Fibroblast of skin of abdomen (primary cell): ENCODE data around the gene ILKAP. TPM values are rescaled to one million over a fixed set of nuclear protein-coding genes. Genes with fewer than 3 reads are reported as not detected.
A peak's percentile ranks its signal among the peaks of the same experiment; 100 is the strongest.

Source experiments
- DNase-seq: peaks from one replicate; pipeline ENCODE4 v3.0.0-alpha.2; 2013
- polyA plus RNA-seq, 2 experiments: library from polyadenylated mRNA; unstranded; fragments of 120-200 nt; gene quantifications; one replicate each; pipeline ENCODE4 v1.2.1, GENCODE V29; 2013; ENCODE audit not compliant: insufficient read length in 2 of 2

The ILKAP gene
- 27.4 TPM for polyA plus RNA-seq (2013, experiment 1 of 2; ENCODE audit: insufficient read length)
- polyA plus RNA-seq (2013, experiment 2 of 2; ENCODE audit: insufficient read length) = 29.2 TPM

- peak; percentile 84 for DNase-seq
Measured at GRCh38 chr2:238203094-238203972, at the start of gene ILKAP. TSS of gene ILKAP (minus strand) at chr2:238203695. CDS start at chr2:238203553, 142 bp downstream.

- no peak for DNase-seq
Measured at GRCh38 chr2:238252766-238253630, 49.5 kb upstream of the ILKAP start.

- no peak for DNase-seq
Measured at GRCh38 chr2:238251986-238252385, 48.5 kb upstream of the ILKAP start.

DNA sequence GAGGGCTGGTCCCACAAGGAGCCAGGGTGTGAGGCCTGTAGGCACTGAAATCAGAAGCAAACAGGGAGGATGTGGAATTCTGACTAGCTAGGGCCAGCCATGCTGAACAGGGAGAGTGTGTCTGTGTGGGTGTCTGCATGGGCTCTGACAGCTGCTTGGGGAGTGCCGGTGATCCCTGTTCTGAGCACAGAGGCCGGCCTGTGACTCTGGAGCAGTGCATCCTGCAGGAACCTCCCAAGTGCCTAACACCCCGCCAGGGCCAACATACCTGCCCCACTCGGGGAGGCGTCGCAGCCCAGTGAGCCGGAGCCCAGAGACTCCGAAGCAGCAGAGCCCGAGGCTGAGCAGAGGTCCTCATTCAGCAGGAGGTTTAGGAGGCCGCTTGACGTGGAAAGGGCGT, 47.8 kb upstream of the ILKAP start:
- no peak for DNase-seq

DNA sequence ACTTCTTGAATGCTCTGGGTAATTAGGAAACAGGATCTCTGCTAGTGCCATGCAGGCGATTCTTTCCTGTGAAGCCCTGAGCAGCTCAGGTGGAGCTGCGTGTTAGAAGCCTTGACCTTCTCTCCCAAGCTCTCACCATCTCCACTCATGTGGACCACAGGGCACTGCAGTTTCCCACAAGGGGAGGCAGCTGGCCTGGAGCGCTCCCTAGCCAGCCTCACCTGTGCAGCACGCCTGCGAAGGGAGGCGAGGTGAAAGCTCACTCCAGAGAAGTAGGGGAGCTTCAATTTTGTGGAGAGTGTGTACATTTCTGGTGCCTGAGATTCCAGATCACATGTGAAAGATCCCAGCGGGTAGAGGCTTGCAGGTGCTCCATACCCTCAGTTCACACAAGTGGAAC, 47.4 kb upstream of the ILKAP start:
- no peak for DNase-seq

DNA sequence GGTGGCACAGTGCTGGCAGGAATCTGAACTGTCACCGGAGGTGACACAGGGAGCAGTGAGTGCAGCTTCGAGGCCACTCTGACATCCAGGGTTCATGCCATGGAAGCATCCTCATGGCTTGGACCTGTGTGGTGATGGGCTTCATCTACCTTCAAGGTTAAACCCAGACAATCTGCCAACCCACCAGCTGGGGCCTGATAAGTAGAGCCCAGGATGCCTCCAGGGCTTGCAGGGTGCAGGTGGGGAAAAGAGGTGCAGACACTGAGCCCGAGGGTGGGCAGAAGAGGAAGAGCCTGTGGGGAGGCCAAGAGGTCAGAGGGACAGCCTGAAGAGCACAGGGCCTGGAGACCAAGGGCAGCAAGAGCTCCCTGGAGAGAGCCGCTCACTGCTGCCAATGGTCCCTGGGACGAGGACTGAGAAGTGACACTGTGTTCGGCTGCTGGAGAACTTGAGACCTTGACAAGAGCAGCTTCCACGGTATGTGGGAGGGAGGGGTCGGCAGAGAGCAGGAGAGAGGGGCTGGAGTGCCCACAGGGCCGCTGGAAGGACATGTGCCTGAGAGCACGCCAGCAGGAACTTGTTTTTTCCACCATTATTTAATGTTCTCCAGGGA, 44.5 kb upstream of the ILKAP start:
- DNase-seq = no peak

GRCh38 chr2:238247002-238247822, 43.7 kb upstream of the ILKAP start:
- no peak for DNase-seq

GRCh38 chr2:238244151-238244550, 40.7 kb upstream of the ILKAP start:
- DNase-seq = no peak

DNA sequence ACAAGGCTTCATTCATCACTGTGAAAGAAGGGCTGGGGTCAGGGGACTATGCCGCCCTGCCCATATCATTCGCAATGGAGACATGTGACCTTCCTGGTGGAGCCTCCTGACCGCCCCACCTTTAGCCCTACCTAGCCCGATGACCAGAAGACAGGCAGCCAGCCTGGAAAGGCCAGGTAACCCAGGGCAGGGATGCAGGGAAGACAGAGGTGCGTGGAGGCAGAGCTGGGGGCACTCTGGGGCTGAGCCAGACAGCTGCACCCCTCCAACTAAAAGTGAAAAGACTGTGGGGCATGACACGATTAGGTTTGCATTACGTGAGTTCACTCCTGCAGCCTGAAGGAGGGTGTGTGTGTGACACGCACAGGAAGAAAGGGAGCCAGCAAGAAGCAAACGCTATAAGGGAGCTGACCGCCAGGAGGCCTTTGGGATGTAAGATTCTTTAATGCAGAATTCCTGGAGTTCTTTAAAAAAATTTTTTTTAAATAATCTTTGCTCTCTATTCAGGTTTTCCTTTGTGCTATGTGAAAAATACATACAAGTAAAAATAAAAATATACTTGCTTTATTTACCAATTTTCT, 40.1 kb upstream of the ILKAP start:
- no peak for DNase-seq

DNA sequence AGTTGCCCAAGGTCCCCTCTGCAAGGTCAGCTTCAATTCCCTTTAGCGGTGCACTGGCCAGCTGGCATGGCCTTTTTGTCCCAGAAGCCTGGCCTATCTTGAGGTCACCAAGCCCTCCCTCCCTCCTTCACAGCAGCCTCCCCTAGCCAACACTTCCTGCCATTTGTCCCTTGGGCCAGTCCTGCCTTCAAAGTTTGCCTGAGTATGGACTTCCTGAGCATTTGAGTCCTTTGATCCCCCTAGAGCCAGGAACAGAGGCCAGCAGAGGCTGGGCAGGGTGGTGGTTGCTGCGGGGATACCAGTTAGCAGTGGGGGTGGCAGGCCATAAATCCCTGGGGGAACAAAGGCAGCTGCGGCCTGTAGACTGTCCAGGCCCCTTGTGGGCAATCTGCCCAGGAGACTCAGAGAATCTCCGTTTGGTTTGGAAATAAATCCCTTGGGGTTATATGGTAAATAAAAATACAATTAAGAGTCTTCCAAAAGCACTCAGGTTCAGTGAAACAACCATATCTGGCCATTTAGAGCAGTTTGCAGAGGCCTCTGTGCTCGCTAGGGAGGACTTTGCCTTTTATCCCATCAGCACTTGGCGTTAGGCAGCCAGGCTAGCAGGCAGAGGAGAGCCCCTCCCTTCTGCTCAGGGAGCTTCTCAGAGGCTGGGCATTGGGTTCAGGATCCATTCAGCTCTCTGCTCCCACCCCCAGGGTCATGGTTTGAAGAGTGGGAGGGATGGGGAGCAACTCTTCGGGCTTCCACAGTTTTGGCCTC, 39.4 kb upstream of the ILKAP start:
- no peak for DNase-seq

DNA sequence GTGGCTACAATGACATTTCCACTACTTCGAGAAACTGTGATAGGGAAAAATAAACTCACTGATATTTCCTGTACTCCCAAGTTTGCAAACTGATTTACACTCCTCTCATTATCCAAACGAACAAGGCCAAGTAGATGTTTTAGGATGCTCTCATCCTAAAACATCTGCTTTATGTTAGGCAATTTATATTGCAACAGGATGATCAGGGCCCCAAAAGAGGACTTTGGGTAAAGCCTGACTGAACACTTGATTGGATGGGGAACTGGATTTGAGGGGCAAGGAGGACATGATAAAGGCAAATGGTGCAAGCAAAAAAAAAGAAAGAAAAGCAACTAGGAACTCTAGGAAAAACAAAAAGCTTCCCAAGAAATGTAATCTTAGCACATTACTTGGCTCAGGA, 38.5 kb upstream of the ILKAP start:
- DNase-seq = no peak

DNA sequence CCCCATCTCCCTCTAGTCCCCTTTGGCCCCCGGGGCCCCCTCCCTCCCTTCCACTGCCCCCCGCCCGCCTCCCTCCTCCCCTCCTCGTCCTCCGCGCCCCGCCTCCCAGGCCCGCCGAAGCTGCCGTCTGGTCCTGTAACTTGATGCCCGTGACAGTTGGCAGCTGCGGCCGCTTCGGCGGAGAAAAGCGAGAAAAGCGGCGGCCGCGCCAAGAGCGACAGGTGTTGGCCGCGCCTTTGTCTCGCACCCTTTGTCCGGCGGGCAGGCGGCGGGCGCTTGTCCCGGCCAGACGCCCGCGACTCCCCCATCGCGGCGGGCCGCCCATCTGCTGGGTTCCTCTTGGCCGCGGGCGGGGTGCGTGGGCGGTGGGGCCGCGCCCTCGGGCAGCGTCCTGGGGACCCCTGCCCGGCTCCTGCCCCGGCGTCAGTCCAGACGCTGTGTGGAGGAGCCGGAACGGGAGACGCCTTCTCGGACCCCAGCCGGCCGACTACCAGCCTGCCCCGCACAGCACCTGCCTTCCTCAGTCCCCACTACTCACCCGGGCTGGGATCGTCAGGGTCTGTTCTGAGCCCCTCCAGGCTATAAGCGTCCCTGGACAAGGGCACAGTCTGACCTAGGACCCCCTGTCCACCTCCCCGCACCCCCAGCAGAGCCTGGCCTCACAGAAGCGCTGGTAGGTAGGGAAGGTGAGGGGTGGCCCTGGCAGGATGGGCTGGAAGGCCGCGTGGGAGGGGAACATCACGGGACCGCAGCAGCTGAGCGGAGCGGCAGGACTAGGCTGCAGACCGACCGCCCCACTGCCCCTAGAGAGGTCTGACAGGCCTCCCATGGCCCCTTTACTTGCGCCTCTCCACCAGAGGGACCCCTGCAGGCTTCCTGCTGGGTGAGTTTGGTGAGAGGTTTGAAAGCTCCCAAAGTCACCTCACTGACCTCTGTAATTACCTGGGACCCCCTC, 37.5 kb upstream of the ILKAP start:
- no peak for DNase-seq

GRCh38 chr2:238239863-238240756, 36.6 kb upstream of the ILKAP start, which contains the start of gene HES6:
TSS of gene HES6 (minus strand) at chr2:238240038. CDS start at chr2:238239905, 133 bp downstream.
- peak; percentile 86 for DNase-seq

GRCh38 chr2:238239543-238239862, 36.0 kb upstream of the ILKAP start:
- DNase-seq = no peak

DNA sequence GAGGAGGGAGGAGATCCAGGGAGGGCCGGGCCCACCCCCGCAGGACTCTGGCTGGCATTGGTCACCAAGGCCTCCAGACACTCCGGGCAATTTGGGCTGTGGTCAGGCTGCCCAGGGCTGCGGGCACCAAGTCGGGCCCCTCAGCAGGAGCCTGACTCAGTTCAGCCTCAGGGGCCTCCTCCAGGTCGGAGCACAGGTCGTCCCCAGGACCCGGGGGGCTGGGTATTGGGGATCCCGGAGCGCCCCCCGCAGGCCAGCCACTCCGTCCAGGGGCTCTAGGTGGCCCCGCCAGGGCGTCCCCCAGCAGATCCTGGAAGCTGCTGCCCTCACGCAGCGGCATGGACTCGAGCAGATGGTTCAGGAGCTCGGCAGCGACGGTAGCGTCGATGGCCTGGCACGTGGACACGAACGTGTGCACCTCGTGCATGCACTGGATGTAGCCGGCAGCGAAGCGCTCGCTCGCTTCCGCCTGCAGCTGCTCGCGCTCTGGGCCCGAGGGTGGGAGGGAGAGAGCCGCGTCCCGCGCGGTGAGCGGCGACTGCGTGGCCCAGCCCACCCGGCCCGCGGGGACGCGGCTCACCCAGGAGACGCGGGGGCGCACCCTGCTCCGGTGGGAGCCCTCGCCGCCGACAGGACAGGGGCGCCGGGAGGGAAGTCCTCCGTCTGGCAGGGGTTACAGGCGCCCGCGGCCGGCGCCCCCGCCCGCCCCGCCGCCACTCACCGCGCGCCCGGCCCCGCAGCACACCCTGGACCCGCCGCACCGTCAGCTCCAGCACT, 35.5 kb upstream of the ILKAP start:
- no peak for DNase-seq

GRCh38 chr2:238238311-238238765, 34.8 kb upstream of the ILKAP start:
- no peak for DNase-seq

GRCh38 chr2:238237431-238238135, 34.1 kb upstream of the ILKAP start:
- no peak for DNase-seq
